B cell (primary cell): ENCODE measurements around the gene MRPS30. TPM values are rescaled to one million over a fixed set of nuclear protein-coding genes. Genes with fewer than 3 reads are reported as not detected.

ENCODE experiments used
- ATAC-seq: fragments of 200-7000 bp; cut with Tn5 transposase; one replicate; pipeline ENCODE4 v1.10.0; 2021; ENCODE audit warnings: low read depth, mild to moderate bottlenecking, moderate number of reproducible peaks, moderate library complexity
- CTCF ChIA-PET: fragments of 350-600 bp; sonication (Branson Sonifier 250); formaldehyde crosslinking; loops from one replicate; lab custom pipeline; 2021; ENCODE audit warnings: antibody characterized with exemption, inconsistent platforms; lab: Charles Lee
- POLR2A ChIA-PET: fragments of 350-600 bp; sonication (Branson Sonifier 250); formaldehyde crosslinking; loops from one replicate; lab custom pipeline; 2021; ENCODE audit warnings: antibody characterized with exemption; lab: Charles Lee
- DNase-seq: peaks from one replicate; pipeline ENCODE4 v3.0.0; 2013
- H2AFZ ChIP-seq: 2 replicates; pipeline ENCODE4 v1.6.1; 2012; ENCODE audit warnings: mild to moderate bottlenecking, low read depth, low read length; ENCODE audit not compliant: insufficient read depth, poor library complexity, severe bottlenecking
- H3K27ac ChIP-seq, 2 donors: 1 replicate in 1 of 2; 2 replicates in 1 of 2; pipeline ENCODE4 v1.5.1; 2012 to 2013; ENCODE audit warnings: low read length in 2 of 2, mild to moderate bottlenecking in 2 of 2, moderate library complexity in 1 of 2
- H3K27me3 ChIP-seq, 4 experiments: fragments of 200-600 bp in 1 of 4; sonication (generic) in 1 of 4; replicated peaks in 1 of 4; 1 replicate in 2 of 4; 2 replicates in 2 of 4; pipeline versions ENCODE4 v1.6.1 to v1.7.0; 2013 to 2016; ENCODE audit warnings: low read length in 3 of 4, mild to moderate bottlenecking in 2 of 4, mixed read lengths in 1 of 4, moderate library complexity in 1 of 4; ENCODE audit not compliant: insufficient read depth in 4 of 4, control insufficient read depth in 3 of 4; ENCODE audit errors: control extremely low read depth in 1 of 4
- H3K36me3 ChIP-seq, 2 experiments: replicated peaks in 1 of 2; 1 replicate in 1 of 2; 2 replicates in 1 of 2; pipeline versions ENCODE4 v1.6.1 to v1.7.1; 2013; ENCODE audit warnings: low read length in 1 of 2; ENCODE audit not compliant: insufficient read depth in 2 of 2, control insufficient read depth in 1 of 2; ENCODE audit errors: control extremely low read depth in 1 of 2, extremely low read depth in 1 of 2
- H3K4me1 ChIP-seq, 2 donors: fragments of 200-600 bp in 1 of 2; sonication (generic) in 1 of 2; 1 replicate in 1 of 2; 2 replicates in 1 of 2; pipeline versions ENCODE4 v1.5.1 to v1.6.1; 2013 to 2017; ENCODE audit warnings: low read length in 2 of 2; ENCODE audit not compliant: control insufficient read depth in 2 of 2, insufficient read depth in 2 of 2
- H3K4me2 ChIP-seq: replicated peaks from 2 replicates; pipeline ENCODE3; 2012; ENCODE audit warnings: mild to moderate bottlenecking, low read depth, low read length; ENCODE audit not compliant: poor library complexity, severe bottlenecking
- H3K4me3 ChIP-seq, 5 experiments: fragments of 200-600 bp in 1 of 5; sonication (generic) in 1 of 5; 1 replicate in 3 of 5; 2 replicates in 2 of 5; pipeline versions ENCODE4 v1.5.1 to v1.7.0; 2011 to 2016; ENCODE audit warnings: low read length in 4 of 5, mild to moderate bottlenecking in 4 of 5, low read depth in 2 of 5, control low read depth in 1 of 5, moderate library complexity in 1 of 5; ENCODE audit not compliant: insufficient read depth in 1 of 5; ENCODE audit errors: control extremely low read depth in 1 of 5, extremely low read depth in 1 of 5
- H3K79me2 ChIP-seq: fragments of 200-600 bp; sonication (generic); one replicate; pipeline ENCODE4 v1.6.0; 2016; ENCODE audit warnings: low read length; ENCODE audit not compliant: control insufficient read depth, insufficient read depth
- H3K9ac ChIP-seq: fragments of 200-600 bp; sonication (generic); 2 replicates; pipeline ENCODE4 v1.6.1; 2017; ENCODE audit warnings: mild to moderate bottlenecking, low read length, moderate library complexity
- H3K9me3 ChIP-seq, 3 donors: one replicate each; pipeline versions ENCODE4 v1.6.1 to v1.7.1; 2013; ENCODE audit warnings: low read length in 2 of 3; ENCODE audit not compliant: control insufficient read depth in 2 of 3, insufficient read depth in 1 of 3; ENCODE audit errors: control extremely low read depth in 1 of 3
- H4K20me1 ChIP-seq: 2 replicates; pipeline ENCODE4 v1.6.0; 2012; ENCODE audit warnings: mild to moderate bottlenecking, low read length; ENCODE audit not compliant: insufficient read depth, control insufficient read depth, poor library complexity, severe bottlenecking
- H3K27ac Mint-ChIP-seq: one replicate; pipeline ENCODE4 v1.8.0; 2021; ENCODE audit warnings: mixed read lengths
- H3K27me3 Mint-ChIP-seq: one replicate; pipeline ENCODE4 v1.8.0; 2021; ENCODE audit warnings: mixed read lengths
- H3K4me1 Mint-ChIP-seq: one replicate; pipeline ENCODE4 v1.8.0; 2021; ENCODE audit warnings: mixed read lengths
- H3K4me3 Mint-ChIP-seq: one replicate; pipeline ENCODE4 v1.8.0; 2021; ENCODE audit warnings: mixed read lengths
- H3K9me3 Mint-ChIP-seq: one replicate; pipeline ENCODE4 v1.8.0; 2022; ENCODE audit warnings: mixed read lengths; ENCODE audit not compliant: insufficient read depth
- EZH2 ChIP-seq: IDR thresholded peaks from 2 replicates; pipeline ENCODE4 v1.6.1; 2012; ENCODE audit warnings: borderline replicate concordance, low read depth, mild to moderate bottlenecking, moderate library complexity, low read length; ENCODE audit not compliant: insufficient read depth, poor library complexity, severe bottlenecking
- WGBS: methylation state at CpG from one replicate; pipeline ENCODE4 v1.1.5; 2013; ENCODE audit warnings: missing lambda C conversion rate; ENCODE audit not compliant: insufficient coverage; 5-methylcytosine and 5-hydroxymethylcytosine counted together
- intact Hi-C: fragments of 100-400 bp; cut with micrococcal nuclease; formaldehyde crosslinking; loops from one replicate; pipeline ENCODE4 v1.10.0; 2022
- polyA plus RNA-seq: library from polyadenylated mRNA; depleted of rRNA; stranded (reverse); fragments of >200 nt; gene quantifications from 2 replicates; pipeline ENCODE4 v1.2.3, GENCODE V29; 2012
- total RNA-seq, 2 donors: library from RNA; stranded (reverse); fragments of 120-200 nt in 1 of 2; gene quantifications; 1 replicate in 1 of 2; 2 replicates in 1 of 2; pipeline versions ENCODE4 v1.2.3 to v1.2.4, GENCODE V29; 2013 to 2022
- TF ChIP-seq, protein P1 (sequence below): fragments of 200-600 bp; IDR thresholded peaks from one replicate; pipeline ENCODE4 v1.8.0; 2022; ENCODE audit warnings: antibody characterized with exemption, mild to moderate bottlenecking

Gene MRPS30
- total and polyA plus RNA-seq, 2 donors (not counting 1 experiment from before 2014, with no cell fraction given) = 41.8 to 46.1 TPM

GRCh38 chr5:44842496-44843282 lies 33.9 kb downstream of the MRPS30 start:
- H3K36me3 ChIP-seq = no peaks in the 10 kb centered on the region
- intact Hi-C loops = no loop called here
- POLR2A ChIA-PET = no interaction called here
- H3K4me1 Mint-ChIP-seq = no peaks in the 10 kb centered on the region
- H3K27ac Mint-ChIP-seq = no peak overlapping the region
- DNase-seq (no peak), ATAC-seq (no peak)
- H3K27me3 Mint-ChIP-seq = no peaks in the 10 kb centered on the region
- WGBS = no CpG with 5 or more reads among the region's 2 CpGs
- H3K27me3 ChIP-seq = no peaks in the 10 kb centered on the region
- no peaks in the 10 kb centered on the region for H3K79me2 ChIP-seq
- H3K4me1 ChIP-seq = no peaks in the 10 kb centered on the region
- H3K9me3 Mint-ChIP-seq = peaks cover 7% of the 10 kb centered on the region
- H4K20me1 ChIP-seq = no peaks in the 10 kb centered on the region
- no peak overlapping the region for H3K4me2 ChIP-seq
- H3K27ac ChIP-seq = no peak overlapping the region
- H2AFZ ChIP-seq = no peak overlapping the region
- CTCF ChIA-PET = no interaction called here
- TF ChIP-seq, protein P1, sequence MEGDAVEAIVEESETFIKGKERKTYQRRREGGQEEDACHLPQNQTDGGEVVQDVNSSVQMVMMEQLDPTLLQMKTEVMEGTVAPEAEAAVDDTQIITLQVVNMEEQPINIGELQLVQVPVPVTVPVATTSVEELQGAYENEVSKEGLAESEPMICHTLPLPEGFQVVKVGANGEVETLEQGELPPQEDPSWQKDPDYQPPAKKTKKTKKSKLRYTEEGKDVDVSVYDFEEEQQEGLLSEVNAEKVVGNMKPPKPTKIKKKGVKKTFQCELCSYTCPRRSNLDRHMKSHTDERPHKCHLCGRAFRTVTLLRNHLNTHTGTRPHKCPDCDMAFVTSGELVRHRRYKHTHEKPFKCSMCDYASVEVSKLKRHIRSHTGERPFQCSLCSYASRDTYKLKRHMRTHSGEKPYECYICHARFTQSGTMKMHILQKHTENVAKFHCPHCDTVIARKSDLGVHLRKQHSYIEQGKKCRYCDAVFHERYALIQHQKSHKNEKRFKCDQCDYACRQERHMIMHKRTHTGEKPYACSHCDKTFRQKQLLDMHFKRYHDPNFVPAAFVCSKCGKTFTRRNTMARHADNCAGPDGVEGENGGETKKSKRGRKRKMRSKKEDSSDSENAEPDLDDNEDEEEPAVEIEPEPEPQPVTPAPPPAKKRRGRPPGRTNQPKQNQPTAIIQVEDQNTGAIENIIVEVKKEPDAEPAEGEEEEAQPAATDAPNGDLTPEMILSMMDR = no peak
- TF ChIP-seq EZH2 = no peak
- no peak overlapping the region for H3K9ac ChIP-seq
- no peak overlapping the region for H3K4me3 ChIP-seq
- peaks cover 0 to 14% (median 8%) of the 10 kb centered on the region in 3 donors for H3K9me3 ChIP-seq
- no peak overlapping the region for H3K4me3 Mint-ChIP-seq

DNA sequence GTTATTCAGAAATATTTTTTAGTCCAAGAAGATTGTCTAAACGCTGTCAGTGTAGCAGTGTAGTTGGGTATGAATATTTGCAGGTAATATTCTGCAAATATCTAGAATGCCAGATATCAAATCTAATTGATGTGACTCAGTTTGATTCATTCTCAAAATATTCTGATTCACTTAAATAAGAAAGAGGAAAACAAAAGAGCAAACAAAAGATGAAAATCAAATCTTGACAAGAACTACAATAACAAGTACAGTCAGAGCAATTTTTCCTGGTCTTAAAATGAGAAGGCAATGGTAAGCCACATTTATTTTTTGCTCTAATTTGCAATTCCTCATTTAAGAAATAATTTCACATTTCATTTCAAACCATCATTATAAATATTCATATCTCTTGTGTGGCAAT lies 36.0 kb downstream of the MRPS30 start:
- no peak overlapping the region for H3K27ac ChIP-seq
- ChIA-PET POLR2A (no interaction called here), CTCF (no interaction called here)
- no peaks in the 10 kb centered on the region for H3K36me3 ChIP-seq
- H3K9ac ChIP-seq = no peak overlapping the region
- peaks cover 0 to under 1% (median 0%) of the 10 kb centered on the region in 3 donors for H3K9me3 ChIP-seq
- H3K4me1 Mint-ChIP-seq = no peaks in the 10 kb centered on the region
- no peak for TF ChIP-seq EZH2
- TF ChIP-seq, protein P1 = no peak
- no peaks in the 10 kb centered on the region for H4K20me1 ChIP-seq
- H3K9me3 Mint-ChIP-seq = peaks cover 3% of the 10 kb centered on the region
- intact Hi-C loops = no loop called here
- H3K4me3 Mint-ChIP-seq = no peak overlapping the region
- ATAC-seq (no peak), DNase-seq (no peak)
- no peak overlapping the region for H3K4me3 ChIP-seq
- no peak overlapping the region for H3K27ac Mint-ChIP-seq
- H3K4me2 ChIP-seq = no peak overlapping the region
- no peaks in the 10 kb centered on the region for H3K27me3 ChIP-seq
- no CpG with 5 or more reads among the region's 1 CpG for whole genome bisulfite sequencing
- H3K4me1 ChIP-seq = no peaks in the 10 kb centered on the region
- no peaks in the 10 kb centered on the region for H3K79me2 ChIP-seq
- no peaks in the 10 kb centered on the region for H3K27me3 Mint-ChIP-seq
- no peak overlapping the region for H2AFZ ChIP-seq
